CD4-positive, alpha-beta memory T cell (primary cell): ENCODE results near the gene RING1. TPM values are rescaled to one million over a fixed set of nuclear protein-coding genes. Genes with fewer than 3 reads are reported as not detected.

ENCODE experiments used
- CTCF ChIA-PET: fragments of 350-600 bp; sonication (Branson Sonifier 250); formaldehyde crosslinking; loops from one replicate; lab custom pipeline; 2021; ENCODE audit warnings: inconsistent platforms; ENCODE audit not compliant: partially characterized antibody; lab: Charles Lee
- POLR2A ChIA-PET: fragments of 350-600 bp; sonication (Branson Sonifier 250); formaldehyde crosslinking; loops from one replicate; lab custom pipeline; 2021; ENCODE audit not compliant: partially characterized antibody; lab: Charles Lee
- DNase-seq, 5 donors: peaks; one replicate each; pipeline versions ENCODE4 v3.0.0 to v3.0.0-alpha.2; 2020 to 2022; ENCODE audit warnings: mixed read lengths in 1 of 5
- H3K27ac ChIP-seq: one replicate; pipeline ENCODE4 v1.7.0; 2013; ENCODE audit warnings: low read depth, low read length
- H3K27me3 ChIP-seq: 2 replicates; pipeline ENCODE4 v1.7.0; 2013; ENCODE audit warnings: mild to moderate bottlenecking, low read length, moderate library complexity; ENCODE audit not compliant: insufficient read depth
- H3K36me3 ChIP-seq: 2 replicates; pipeline ENCODE4 v1.7.0; 2013; ENCODE audit warnings: mild to moderate bottlenecking, low read length, moderate library complexity; ENCODE audit not compliant: insufficient read depth
- H3K4me1 ChIP-seq: 2 replicates; pipeline ENCODE4 v1.7.0; 2013; ENCODE audit warnings: mild to moderate bottlenecking, low read length, moderate library complexity; ENCODE audit not compliant: insufficient read depth
- H3K4me3 ChIP-seq, 2 donors: one replicate each; pipeline ENCODE4 v1.7.0; 2013; ENCODE audit warnings: low read length in 2 of 2, mild to moderate bottlenecking in 1 of 2
- H3K9me3 ChIP-seq, 2 donors: one replicate each; pipeline ENCODE4 v1.7.0; 2013; ENCODE audit warnings: low read length in 2 of 2, control low read depth in 1 of 2; ENCODE audit not compliant: control insufficient read depth in 1 of 2
- H3K27ac Mint-ChIP-seq, 7 donors: one replicate each; pipeline ENCODE4 v1.8.0; 2020 to 2021; ENCODE audit warnings: mixed read lengths in 7 of 7, mild to moderate bottlenecking in 6 of 7, inconsistent platforms in 3 of 7, moderate library complexity in 3 of 7
- H3K27me3 Mint-ChIP-seq, 2 donors: one replicate each; pipeline ENCODE4 v1.8.0; 2020 to 2021; ENCODE audit warnings: mixed read lengths in 2 of 2
- H3K36me3 Mint-ChIP-seq, 2 donors: one replicate each; pipeline ENCODE4 v1.8.0; 2020 to 2021; ENCODE audit warnings: mixed read lengths in 2 of 2, inconsistent platforms in 1 of 2, mild to moderate bottlenecking in 1 of 2
- H3K4me1 Mint-ChIP-seq, 4 donors: one replicate each; pipeline ENCODE4 v1.8.0; 2020 to 2021; ENCODE audit warnings: mixed read lengths in 4 of 4, mild to moderate bottlenecking in 1 of 4
- H3K4me3 Mint-ChIP-seq, 8 donors: one replicate each; pipeline ENCODE4 v1.8.0; 2020 to 2021; ENCODE audit warnings: mixed read lengths in 8 of 8, mild to moderate bottlenecking in 7 of 8, moderate library complexity in 6 of 8, inconsistent platforms in 3 of 8
- H3K9me3 Mint-ChIP-seq, 8 donors: one replicate each; pipeline ENCODE4 v1.8.0; 2020 to 2021; ENCODE audit warnings: mixed read lengths in 8 of 8, mild to moderate bottlenecking in 5 of 8, inconsistent platforms in 3 of 8, moderate library complexity in 1 of 8
- intact Hi-C: fragments of 100-400 bp; cut with micrococcal nuclease; formaldehyde crosslinking; loops from one replicate; pipeline ENCODE4 v1.15.1; 2023
- polyA plus RNA-seq, 2 donors: library from polyadenylated mRNA; unstranded; fragments of 300-500 nt; fragmentation: Illumina TruSeq; gene quantifications; one replicate each; pipeline ENCODE4 v1.2.3, GENCODE V29; 2021
- total RNA-seq, 2 experiments: library from RNA; stranded (reverse); gene quantifications; one replicate each; pipeline ENCODE4 v1.2.3, GENCODE V29; 2021

The RING1 gene
- total and polyA plus RNA-seq, 4 experiments from 2014 or later, result 3.4 to 38.4 (median 22.3) TPM

- Mint-ChIP-seq H3K27me3 (peaks cover 0 to 7% of the 10 kb centered on the region in 2 donors), H3K4me3 (no peak overlapping the region), H3K4me1 (peaks cover 12 to 14% (median 13%) of the 10 kb centered on the region in 4 donors), H3K9me3 (peaks cover 0 to 13% (median 6%) of the 10 kb centered on the region in 8 donors), H3K36me3 (peaks cover 2 to 12% of the 10 kb centered on the region in 2 donors), H3K27ac (no peak overlapping the region)
- H3K27me3 ChIP-seq, result no peaks in the 10 kb centered on the region
- ChIA-PET POLR2A (no interaction called here), CTCF (no interaction called here)
- intact Hi-C loops, result no loop called here
- H3K36me3 ChIP-seq, result no peaks in the 10 kb centered on the region
- no peak overlapping the region for H3K4me3 ChIP-seq
- no peak overlapping the region for H3K27ac ChIP-seq
- H3K9me3 ChIP-seq, result no peaks in the 10 kb centered on the region
- peaks cover 12% of the 10 kb centered on the region for H3K4me1 ChIP-seq
- DNase-seq, result no peak
Measured at GRCh38 chr6:33178755-33179475, 29.4 kb upstream of the RING1 start.

- peaks cover 17 to 24% (median 21%) of the 10 kb centered on the region in 4 donors for H3K4me1 Mint-ChIP-seq
- Histone ChIP-seq H3K27ac (no peak overlapping the region), H3K9me3 (no peaks in the 10 kb centered on the region), H3K36me3 (no peaks in the 10 kb centered on the region), H3K27me3 (no peaks in the 10 kb centered on the region), H3K4me1 (peaks cover 20% of the 10 kb centered on the region), H3K4me3 (no peak overlapping the region)
- intact Hi-C loops, result no loop called here
- H3K27me3 Mint-ChIP-seq, result peaks cover 0 to 1% of the 10 kb centered on the region in 2 donors
- peaks cover 0 to 13% (median 6%) of the 10 kb centered on the region in 8 donors for H3K9me3 Mint-ChIP-seq
- H3K36me3 Mint-ChIP-seq, result peaks cover 2 to 12% of the 10 kb centered on the region in 2 donors
- peak overlapping the region in 3 of 7 donors; percentile 22 to 68 (median 31) for H3K27ac Mint-ChIP-seq
- H3K4me3 Mint-ChIP-seq, result peak overlapping the region in 1 of 8 donors; percentile 25
- CTCF ChIA-PET, result no interaction called here
- POLR2A ChIA-PET, result no interaction called here
- no peak for DNase-seq
Measured at GRCh38 chr6:33181141-33181540, 27.2 kb upstream of the RING1 start.

GRCh38 chr6:33183071-33183683, 25.1 kb upstream of the RING1 start:
- CTCF ChIA-PET, result interaction anchor here (0.7 to 1.5 kb wide), 6 partner anchors 11 to 34 kb away, joined by 3 to 8 read pairs (median 3); no protein-coding TSS in a partner anchor
- Mint-ChIP-seq H3K27me3 (peaks cover 7 to 10% of the 10 kb centered on the region in 2 donors), H3K4me1 (peaks cover 17 to 28% (median 21%) of the 10 kb centered on the region in 4 donors), H3K4me3 (peak overlapping the region; percentile 42 to 85 (median 54)), H3K27ac (peak overlapping the region; percentile 56 to 91 (median 83)), H3K9me3 (peaks cover 0 to 13% (median 5%) of the 10 kb centered on the region in 8 donors), H3K36me3 (peaks cover 2 to 12% of the 10 kb centered on the region in 2 donors)
- Histone ChIP-seq H3K36me3 (no peaks in the 10 kb centered on the region), H3K27ac (no peak overlapping the region), H3K4me3 (peak overlapping the region in 1 of 2 donors; percentile 3), H3K9me3 (no peaks in the 10 kb centered on the region), H3K27me3 (peaks cover 1% of the 10 kb centered on the region), H3K4me1 (peaks cover 20% of the 10 kb centered on the region)
- POLR2A ChIA-PET, result interaction anchor here (0.9 to 1.5 kb wide), 13 partner anchors 10 to 211 kb away, joined by 3 to 11 read pairs (median 5); partner anchors contain the start of genes B3GALT4, COL11A2, RING1 and RPS18
- DNase-seq, result peak in 1 of 5 donors; percentile 12
- intact Hi-C loops, result loop anchor here (1.0 to 2.0 kb wide), 2 partner anchors 14 to 17 kb away; partner anchors contain the start of genes RXRB and SLC39A7

GRCh38 chr6:33185190-33185589, 23.1 kb upstream of the RING1 start:
- H3K27me3 ChIP-seq, result peaks cover 9% of the 10 kb centered on the region
- peaks cover 11 to 16% of the 10 kb centered on the region in 2 donors for H3K27me3 Mint-ChIP-seq
- no peaks in the 10 kb centered on the region for H3K36me3 ChIP-seq
- peaks cover 2 to 12% of the 10 kb centered on the region in 2 donors for H3K36me3 Mint-ChIP-seq
- peaks cover 17 to 28% (median 21%) of the 10 kb centered on the region in 4 donors for H3K4me1 Mint-ChIP-seq
- H3K4me3 Mint-ChIP-seq, result no peak overlapping the region
- peaks cover 0 to 13% (median 5%) of the 10 kb centered on the region in 8 donors for H3K9me3 Mint-ChIP-seq
- no peak for DNase-seq
- intact Hi-C loops, result no loop called here
- H3K4me1 ChIP-seq, result peaks cover 20% of the 10 kb centered on the region
- no peak overlapping the region for H3K4me3 ChIP-seq
- ChIA-PET POLR2A (no interaction called here), CTCF (no interaction called here)
- H3K27ac Mint-ChIP-seq, result peak overlapping the region in 2 of 7 donors; percentile 31 to 63
- no peaks in the 10 kb centered on the region for H3K9me3 ChIP-seq
- H3K27ac ChIP-seq, result no peak overlapping the region

GRCh38 chr6:33185654-33186187, 22.6 kb upstream of the RING1 start:
- no peak overlapping the region for H3K27ac ChIP-seq
- no peak overlapping the region for H3K4me3 ChIP-seq
- H3K4me1 ChIP-seq, result peaks cover 20% of the 10 kb centered on the region
- H3K36me3 ChIP-seq, result no peaks in the 10 kb centered on the region
- H3K9me3 Mint-ChIP-seq, result peaks cover 0 to 13% (median 5%) of the 10 kb centered on the region in 8 donors
- no peak for DNase-seq
- H3K27me3 ChIP-seq, result peaks cover 9% of the 10 kb centered on the region
- ChIA-PET CTCF (no interaction called here), POLR2A (no interaction called here)
- peaks cover 2 to 12% of the 10 kb centered on the region in 2 donors for H3K36me3 Mint-ChIP-seq
- H3K27me3 Mint-ChIP-seq, result peaks cover 13 to 16% of the 10 kb centered on the region in 2 donors
- H3K4me3 Mint-ChIP-seq, result no peak overlapping the region
- peaks cover 17 to 28% (median 21%) of the 10 kb centered on the region in 4 donors for H3K4me1 Mint-ChIP-seq
- intact Hi-C loops, result no loop called here
- no peaks in the 10 kb centered on the region for H3K9me3 ChIP-seq
- peak overlapping the region in 1 of 7 donors; percentile 8 for H3K27ac Mint-ChIP-seq

GRCh38 chr6:33187809-33188208, 20.5 kb upstream of the RING1 start:
- Mint-ChIP-seq H3K27ac (no peak overlapping the region), H3K36me3 (peaks cover 5 to 9% of the 10 kb centered on the region in 2 donors), H3K27me3 (peaks cover 21 to 25% of the 10 kb centered on the region in 2 donors), H3K4me3 (no peak overlapping the region), H3K4me1 (peaks cover 18 to 34% (median 25%) of the 10 kb centered on the region in 4 donors), H3K9me3 (peaks cover 0 to 11% (median 5%) of the 10 kb centered on the region in 8 donors)
- intact Hi-C loops, result no loop called here
- Histone ChIP-seq H3K4me3 (no peak overlapping the region), H3K27me3 (peaks cover 21% of the 10 kb centered on the region), H3K27ac (no peak overlapping the region), H3K36me3 (no peaks in the 10 kb centered on the region), H3K9me3 (no peaks in the 10 kb centered on the region), H3K4me1 (peaks cover 29% of the 10 kb centered on the region)
- CTCF ChIA-PET, result no interaction called here
- POLR2A ChIA-PET, result no interaction called here
- DNase-seq, result no peak
